ENCODE measurements around the gene GAS2L1. TPM values are rescaled to one million over a fixed set of nuclear protein-coding genes. Genes with fewer than 3 reads are reported as not detected.

Gene GAS2L1
- 10 to 100 TPM; 17.6 to 18.3 TPM for total RNA-seq

GRCh38 chr22:29306175-29306834 is at the start of gene GAS2L1:
TSS of gene GAS2L1 (plus strand) at chr22:29306650. CDS start at chr22:29308106, 1,456 bp downstream.

GRCh38 chr22:29267858-29268510 is 38.5 kb upstream of the GAS2L1 start, which contains the start of the genes EWSR1 and RHBDD3:
TSS of gene EWSR1 (plus strand) at chr22:29268268. CDS start at chr22:29268337, 69 bp downstream.
TSS of gene RHBDD3 (minus strand) at chr22:29267981. CDS start at chr22:29265626, 2,355 bp downstream.

GRCh38 chr22:29315286-29316140 is 9.1 kb downstream of the GAS2L1 start, which contains the start of gene RASL10A:
TSS of gene RASL10A (minus strand) at chr22:29315697. CDS start at chr22:29315246, 451 bp downstream.

Small RNA genes lying within 50 kb of the gene (small RNA-seq; reads per million reads assigned to genes)
- 0 reads per million in 2 donors for gene MIR3653

Other genes with a start within 250 kb of the GAS2L1 start
- gene C22orf31, start 244.8 kb upstream of the GAS2L1 start, total RNA-seq: not detected
- 1 to 10 TPM; 7.9 to 8.3 TPM for gene KREMEN1, start 233.6 kb upstream of the GAS2L1 start, total RNA-seq
- gene EMID1, start 100.8 kb upstream of the GAS2L1 start, total RNA-seq: under 1 TPM in 1 of 2 donors, not detected in 1; under 0.01 TPM
- 10 to 100 TPM; 35.0 to 39.6 TPM for gene RHBDD3, start 38.7 kb upstream of the GAS2L1 start, total RNA-seq
- gene EWSR1, start 38.4 kb upstream of the GAS2L1 start, total RNA-seq: 100 to 1,000 TPM; 171 to 209 TPM
- not detected for gene RASL10A, start 9.0 kb downstream of the GAS2L1 start, total RNA-seq
- gene AP1B1, start 81.9 kb downstream of the GAS2L1 start, total RNA-seq: 10 to 100 TPM; 66.6 to 77.8 TPM
- gene RFPL1, start 131.9 kb downstream of the GAS2L1 start, total RNA-seq: not detected
- gene NEFH, start 173.6 kb downstream of the GAS2L1 start, total RNA-seq: 1 to 10 TPM in 1 of 2 donors, not detected in 1; 1.3 TPM
- 10 to 100 TPM; 26.5 to 38.3 TPM for gene THOC5, start 247.1 kb downstream of the GAS2L1 start, total RNA-seq